SK-N-MC (cell line): ENCODE results near the gene ZYX.

Experiments
- EZH2 ChIP-seq: fragments of 200-600 bp; sonication (generic); IDR thresholded peaks from one replicate; pipeline ENCODE4 v1.6.1; 2017; ENCODE audit warnings: antibody characterized with exemption
- POLR2AphosphoS5 ChIP-seq: IDR thresholded peaks from 2 replicates; pipeline ENCODE4 v1.6.1; 2012; ENCODE audit warnings: mild to moderate bottlenecking, low read depth, low read length, borderline replicate concordance

- TF ChIP-seq EZH2 (no peak), POLR2AphosphoS5 (no peak; the same call in 1 of the 2 replicates)
Observed at GRCh38 chr7:143380646-143381426, at the start of gene ZYX.
